Germinal center (tissue), 1 donor: Measurements from ENCODE around the gene PRKG1.

Experiments
- DNase-seq: peaks from one replicate; pipeline ENCODE4 v3.0.0; 2012; ENCODE audit warnings: mixed read lengths, low spot score

PRKG1 gene

GRCh38 chr10:51760864-51761640 lies 686.8 kb downstream of the PRKG1 start:
- no peak for DNase-seq

- DNase-seq = no peak
Measured at GRCh38 chr10:51763746-51764145, 689.5 kb downstream of the PRKG1 start.

GRCh38 chr10:51765284-51765971 lies 691.1 kb downstream of the PRKG1 start:
- DNase-seq = no peak

GRCh38 chr10:51766423-51767102 lies 692.3 kb downstream of the PRKG1 start:
- no peak for DNase-seq

- DNase-seq = no peak
Measured at GRCh38 chr10:51767103-51767763, 692.9 kb downstream of the PRKG1 start.

- no peak for DNase-seq
Measured at GRCh38 chr10:51768886-51769465, 694.7 kb downstream of the PRKG1 start.

- no peak for DNase-seq
Measured at GRCh38 chr10:51770709-51771108, 696.4 kb downstream of the PRKG1 start.

- DNase-seq = no peak
Measured at GRCh38 chr10:51772387-51772786, 698.1 kb downstream of the PRKG1 start.

- DNase-seq = no peak
Measured at GRCh38 chr10:51773681-51774080, 699.4 kb downstream of the PRKG1 start.

- DNase-seq = no peak
Measured at GRCh38 chr10:51783941-51784340, 709.7 kb downstream of the PRKG1 start.

GRCh38 chr10:51786016-51786683 lies 711.9 kb downstream of the PRKG1 start:
- no peak for DNase-seq

GRCh38 chr10:51786684-51787035 lies 712.4 kb downstream of the PRKG1 start:
- DNase-seq = no peak

GRCh38 chr10:51788273-51788672 lies 714.0 kb downstream of the PRKG1 start:
- no peak for DNase-seq

GRCh38 chr10:51789118-51789517 lies 714.8 kb downstream of the PRKG1 start:
- no peak for DNase-seq

- DNase-seq = no peak
Measured at GRCh38 chr10:51789903-51790302, 715.6 kb downstream of the PRKG1 start.

GRCh38 chr10:51792678-51793077 lies 718.4 kb downstream of the PRKG1 start:
- no peak for DNase-seq

- DNase-seq = no peak
Measured at GRCh38 chr10:51800121-51800520, 725.8 kb downstream of the PRKG1 start.

GRCh38 chr10:51800725-51801424 lies 726.6 kb downstream of the PRKG1 start:
- DNase-seq = no peak

- no peak for DNase-seq
Measured at GRCh38 chr10:51802030-51802429, 727.7 kb downstream of the PRKG1 start.

- DNase-seq = no peak
Measured at GRCh38 chr10:51804866-51805265, 730.6 kb downstream of the PRKG1 start.
